Measurements from ENCODE around the gene EXOG. TPM values are rescaled to one million over a fixed set of nuclear protein-coding genes. Genes with fewer than 3 reads are reported as not detected.

The EXOG gene
- total and polyA plus RNA-seq, 2 of the 13 experiments (the other 11 are each of a cell fraction or from before 2014, with no cell fraction given) = 5.5 to 9.5 TPM

DNA sequence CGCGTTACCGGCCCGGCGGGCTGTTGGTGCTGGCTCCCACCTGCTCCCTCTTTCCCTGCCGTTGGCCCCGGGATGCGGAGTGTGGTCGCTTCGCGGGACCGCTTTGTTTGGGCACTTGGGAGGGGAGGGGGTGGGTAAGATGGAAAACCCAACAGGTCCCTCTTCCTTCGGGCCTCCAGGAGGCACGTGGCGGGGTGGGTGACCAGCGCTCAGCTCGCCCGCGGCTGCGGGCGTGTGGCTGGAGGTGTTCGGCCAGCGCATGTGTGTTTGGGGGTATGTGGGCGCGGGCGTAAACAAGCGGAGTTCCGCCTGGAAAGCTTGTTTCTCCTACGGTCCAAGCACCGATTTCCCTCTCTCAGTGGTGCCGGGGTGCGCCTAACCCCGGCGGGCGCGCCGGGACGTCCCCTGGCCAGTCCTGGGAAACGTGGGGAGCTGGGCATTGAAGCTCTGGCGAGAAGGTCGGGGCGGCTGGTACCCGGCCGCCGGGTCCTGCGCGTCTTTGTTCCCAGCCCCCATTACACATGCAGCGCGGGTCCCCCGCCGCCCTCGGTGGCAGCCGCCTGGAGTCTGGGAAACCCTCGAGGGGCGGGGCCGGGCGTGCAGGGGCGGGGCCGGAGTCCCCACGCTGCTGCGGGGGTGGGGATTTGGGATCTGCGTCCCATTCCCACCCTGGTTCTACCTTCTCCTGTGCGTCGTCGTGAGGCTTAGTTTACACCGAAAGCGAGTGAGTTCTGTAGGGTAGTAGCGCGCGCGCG lies 41.1 kb upstream of the EXOG start (continued):
- TF ChIP-seq, protein P1, sequence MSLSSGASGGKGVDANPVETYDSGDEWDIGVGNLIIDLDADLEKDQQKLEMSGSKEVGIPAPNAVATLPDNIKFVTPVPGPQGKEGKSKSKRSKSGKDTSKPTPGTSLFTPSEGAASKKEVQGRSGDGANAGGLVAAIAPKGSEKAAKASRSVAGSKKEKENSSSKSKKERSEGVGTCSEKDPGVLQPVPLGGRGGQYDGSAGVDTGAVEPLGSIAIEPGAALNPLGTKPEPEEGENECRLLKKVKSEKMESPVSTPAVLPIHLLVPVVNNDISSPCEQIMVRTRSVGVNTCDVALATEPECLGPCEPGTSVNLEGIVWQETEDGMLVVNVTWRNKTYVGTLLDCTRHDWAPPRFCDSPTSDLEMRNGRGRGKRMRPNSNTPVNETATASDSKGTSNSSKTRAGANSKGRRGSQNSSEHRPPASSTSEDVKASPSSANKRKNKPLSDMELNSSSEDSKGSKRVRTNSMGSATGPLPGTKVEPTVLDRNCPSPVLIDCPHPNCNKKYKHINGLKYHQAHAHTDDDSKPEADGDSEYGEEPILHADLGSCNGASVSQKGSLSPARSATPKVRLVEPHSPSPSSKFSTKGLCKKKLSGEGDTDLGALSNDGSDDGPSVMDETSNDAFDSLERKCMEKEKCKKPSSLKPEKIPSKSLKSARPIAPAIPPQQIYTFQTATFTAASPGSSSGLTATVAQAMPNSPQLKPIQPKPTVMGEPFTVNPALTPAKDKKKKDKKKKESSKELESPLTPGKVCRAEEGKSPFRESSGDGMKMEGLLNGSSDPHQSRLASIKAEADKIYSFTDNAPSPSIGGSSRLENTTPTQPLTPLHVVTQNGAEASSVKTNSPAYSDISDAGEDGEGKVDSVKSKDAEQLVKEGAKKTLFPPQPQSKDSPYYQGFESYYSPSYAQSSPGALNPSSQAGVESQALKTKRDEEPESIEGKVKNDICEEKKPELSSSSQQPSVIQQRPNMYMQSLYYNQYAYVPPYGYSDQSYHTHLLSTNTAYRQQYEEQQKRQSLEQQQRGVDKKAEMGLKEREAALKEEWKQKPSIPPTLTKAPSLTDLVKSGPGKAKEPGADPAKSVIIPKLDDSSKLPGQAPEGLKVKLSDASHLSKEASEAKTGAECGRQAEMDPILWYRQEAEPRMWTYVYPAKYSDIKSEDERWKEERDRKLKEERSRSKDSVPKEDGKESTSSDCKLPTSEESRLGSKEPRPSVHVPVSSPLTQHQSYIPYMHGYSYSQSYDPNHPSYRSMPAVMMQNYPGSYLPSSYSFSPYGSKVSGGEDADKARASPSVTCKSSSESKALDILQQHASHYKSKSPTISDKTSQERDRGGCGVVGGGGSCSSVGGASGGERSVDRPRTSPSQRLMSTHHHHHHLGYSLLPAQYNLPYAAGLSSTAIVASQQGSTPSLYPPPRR (CRISPR knock-in tag; IDR thresholded peaks at IDR 0.05; ENCODE audit: borderline replicate concordance) = peak; percentile 44; the same call in 1 of the 2 replicates
- TF ChIP-seq ISL2 (CRISPR knock-in tag; IDR thresholded peaks at IDR 0.05) (peak; percentile 39; the same call in 1 of the 2 replicates), HIC2 (CRISPR knock-in tag; IDR thresholded peaks at IDR 0.05; ENCODE audit: low read depth) (0 out of 2 replicates have a peak, but pooled peaks have one; percentile 46), ZFP82 (CRISPR knock-in tag; IDR thresholded peaks at IDR 0.05; ENCODE audit: borderline replicate concordance) (no peak), ZNF138 (CRISPR knock-in tag; IDR thresholded peaks at IDR 0.05; ENCODE audit: low read depth) (0 out of 2 replicates have a peak, but pooled peaks have one; percentile 52), ZNF629 (CRISPR knock-in tag; conservative IDR thresholded peaks at IDR 0.05) (peak; percentile 29; the same call in 1 of the 2 replicates), ARID2 (CRISPR knock-in tag; IDR thresholded peaks at IDR 0.05; ENCODE audit: borderline replicate concordance) (0 out of 2 replicates have a peak, but pooled peaks have one; percentile 19), SMAD1 (CRISPR knock-in tag; IDR thresholded peaks at IDR 0.05; ENCODE audit: borderline replicate concordance, low read depth) (peak; percentile 29; the same call in 1 of the 2 replicates), IRF2 (CRISPR knock-in tag; IDR thresholded peaks at IDR 0.05) (peak; percentile 48; the same call in 1 of the 2 replicates), GTF3A (CRISPR knock-in tag; conservative IDR thresholded peaks at IDR 0.05) (0 out of 2 replicates have a peak, but pooled peaks have one; percentile 57), ZNF124 (CRISPR knock-in tag; IDR thresholded peaks at IDR 0.05) (0 out of 2 replicates have a peak, but pooled peaks have one; percentile 47), ZNF354B (CRISPR knock-in tag; IDR thresholded peaks at IDR 0.05) (0 out of 2 replicates have a peak, but pooled peaks have one; percentile 31), HOXA3 (CRISPR knock-in tag; IDR thresholded peaks at IDR 0.05) (peak; percentile 43; the same call in 1 of the 2 replicates), ZNF674 (CRISPR knock-in tag; IDR thresholded peaks at IDR 0.05; ENCODE audit: low read depth) (peak; percentile 83; the same call in 1 of the 2 replicates), BCL6 (CRISPR knock-in tag; IDR thresholded peaks at IDR 0.05) (peak; percentile 53), NKX3-1 (CRISPR knock-in tag; IDR thresholded peaks at IDR 0.05) (0 out of 2 replicates have a peak, but pooled peaks have one; percentile 16), ZFP36L1 (CRISPR knock-in tag; IDR thresholded peaks at IDR 0.05) (0 out of 2 replicates have a peak, but pooled peaks have one; percentile 24), ZC3H4 (CRISPR knock-in tag; IDR thresholded peaks at IDR 0.05; ENCODE audit: borderline replicate concordance) (no peak; the same call in 1 of the 2 replicates), ZNF546 (CRISPR knock-in tag; conservative IDR thresholded peaks at IDR 0.05) (0 out of 2 replicates have a peak, but pooled peaks have one; percentile 40)
- TF ChIP-seq, protein P2, sequence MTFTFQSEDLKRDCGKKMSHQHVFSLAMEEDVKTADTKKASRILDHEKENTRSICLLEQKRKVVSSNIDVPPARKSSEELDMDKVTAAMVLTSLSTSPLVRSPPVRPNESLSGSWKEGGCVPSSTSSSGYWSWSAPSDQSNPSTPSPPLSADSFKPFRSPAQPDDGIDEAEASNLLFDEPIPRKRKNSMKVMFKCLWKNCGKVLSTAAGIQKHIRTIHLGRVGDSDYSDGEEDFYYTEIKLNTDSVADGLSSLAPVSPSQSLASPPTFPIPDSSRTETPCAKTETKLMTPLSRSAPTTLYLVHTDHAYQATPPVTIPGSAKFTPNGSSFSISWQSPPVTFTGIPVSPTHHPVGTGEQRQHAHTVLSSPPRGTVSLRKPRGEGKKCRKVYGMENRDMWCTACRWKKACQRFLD (CRISPR knock-in tag; IDR thresholded peaks at IDR 0.05; ENCODE audit: borderline replicate concordance) = 0 out of 2 replicates have a peak, but pooled peaks have one; percentile 32
